ENCODE measurements around the gene TAL1. TPM values are rescaled to one million over a fixed set of nuclear protein-coding genes. Genes with fewer than 3 reads are reported as not detected.

Gene TAL1
- total RNA-seq, 1 donor from 2014 or later = not detected

DNA sequence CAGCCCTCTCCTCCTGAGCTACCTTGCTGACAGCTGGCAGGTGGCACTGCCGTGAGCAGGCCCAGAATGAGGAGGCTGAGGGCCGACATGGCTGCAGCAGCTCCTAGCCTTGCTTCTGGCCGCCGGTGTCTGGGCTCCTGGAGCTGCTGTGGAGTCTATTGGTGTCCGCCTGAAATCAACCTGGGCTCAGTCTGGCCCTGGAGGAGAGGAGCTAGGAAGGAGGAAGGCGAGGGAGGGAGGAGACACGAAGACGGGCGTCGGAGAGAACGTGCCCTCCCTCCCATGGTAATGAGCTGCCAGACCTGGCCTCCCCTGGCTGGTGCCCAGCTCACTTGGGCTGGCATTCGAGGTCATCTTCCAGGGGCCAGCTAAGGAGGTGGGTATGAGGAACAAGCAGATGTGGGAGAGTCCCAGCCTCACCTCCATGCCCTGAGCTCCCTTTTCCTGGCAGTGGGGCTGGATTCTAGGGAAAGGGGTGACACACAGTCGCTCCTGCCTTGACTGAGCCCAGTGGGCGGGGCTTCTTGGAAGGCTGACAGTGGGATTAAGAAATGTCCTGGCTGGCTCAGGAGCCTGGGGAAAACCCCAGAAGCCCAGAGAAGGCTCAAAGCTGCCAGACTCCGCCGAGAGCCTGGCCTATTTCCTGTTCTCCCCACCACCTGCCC lies 42.0 kb downstream of the TAL1 start, which contains the start of gene PDZK1IP1:
Gene PDZK1IP1, minus strand, starts transcription at position 193 of the 665 bp plus-strand sequence. Its CDS starts 104 bp downstream, at position 89.
- intact Hi-C loops (cut with micrococcal nuclease) = loop anchor here (5.0 kb wide), 2 partner anchors 37 to 242 kb away; no protein-coding TSS in a partner anchor

DNA sequence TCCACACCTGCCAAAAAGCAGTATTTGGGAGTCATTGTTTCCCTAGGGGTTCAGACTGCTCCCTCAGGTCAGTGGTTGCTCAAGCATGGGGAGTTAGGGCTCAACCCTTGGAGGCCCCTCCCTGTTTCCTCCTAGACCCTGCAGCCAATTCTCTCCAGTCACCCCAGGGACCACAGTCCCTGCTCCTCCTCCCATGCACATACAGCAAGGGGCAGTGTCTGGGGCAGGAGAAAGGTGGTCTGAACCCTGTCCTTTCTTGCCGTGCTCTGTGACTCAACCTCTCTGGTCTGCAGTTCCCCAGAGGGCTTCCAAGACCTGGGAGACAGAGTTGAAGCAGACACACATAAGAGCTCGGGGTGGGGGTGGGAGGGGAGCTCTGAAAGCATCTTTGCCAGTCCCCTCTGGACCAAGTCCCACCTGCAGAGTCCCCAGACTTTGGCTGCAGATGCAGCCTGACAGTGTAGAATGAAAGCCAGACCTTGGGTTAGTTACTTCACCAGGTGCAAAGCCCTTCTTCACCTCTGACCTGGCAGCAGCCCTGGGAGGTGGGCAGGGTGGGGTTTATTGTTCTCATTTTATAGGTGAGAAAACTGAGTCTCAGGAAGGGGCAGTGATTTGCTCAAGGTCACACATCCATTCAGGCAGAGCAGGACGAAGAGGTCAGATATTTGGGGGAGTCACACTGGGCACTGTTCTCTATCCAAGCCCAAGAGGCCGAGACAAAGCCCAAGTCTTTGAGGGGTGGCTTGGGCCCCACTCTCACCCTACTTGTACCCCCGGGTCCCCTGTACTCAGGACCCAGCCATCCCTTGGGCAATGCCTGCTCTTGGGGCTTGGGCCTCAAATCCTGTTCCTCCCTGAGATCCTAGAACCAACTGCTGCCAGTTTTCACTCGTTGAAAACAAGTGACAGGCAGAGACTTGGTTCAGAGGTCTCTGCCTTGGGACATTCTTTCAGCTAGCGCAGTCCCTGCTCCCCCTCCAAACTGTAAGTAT lies 42.9 kb downstream of the TAL1 start:
- intact Hi-C loops (cut with micrococcal nuclease) = no loop called here

DNA sequence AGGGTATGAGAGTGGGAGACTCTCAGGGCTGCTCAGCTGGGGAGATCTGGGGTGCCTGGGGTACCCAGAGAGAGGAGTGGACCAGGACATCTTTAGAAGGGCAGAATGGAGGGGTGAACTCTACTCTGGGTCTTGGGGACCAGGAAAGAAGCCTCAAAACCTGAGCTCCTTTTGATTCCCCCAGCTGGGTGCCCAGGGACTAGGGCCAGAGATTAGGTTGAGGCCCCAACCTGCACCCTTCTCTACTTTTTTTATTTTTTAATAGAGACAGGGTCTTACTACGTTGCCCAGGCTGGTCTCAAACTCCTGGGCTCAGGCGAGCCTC lies 44.1 kb downstream of the TAL1 start:
- intact Hi-C loops (cut with micrococcal nuclease) = no loop called here

DNA sequence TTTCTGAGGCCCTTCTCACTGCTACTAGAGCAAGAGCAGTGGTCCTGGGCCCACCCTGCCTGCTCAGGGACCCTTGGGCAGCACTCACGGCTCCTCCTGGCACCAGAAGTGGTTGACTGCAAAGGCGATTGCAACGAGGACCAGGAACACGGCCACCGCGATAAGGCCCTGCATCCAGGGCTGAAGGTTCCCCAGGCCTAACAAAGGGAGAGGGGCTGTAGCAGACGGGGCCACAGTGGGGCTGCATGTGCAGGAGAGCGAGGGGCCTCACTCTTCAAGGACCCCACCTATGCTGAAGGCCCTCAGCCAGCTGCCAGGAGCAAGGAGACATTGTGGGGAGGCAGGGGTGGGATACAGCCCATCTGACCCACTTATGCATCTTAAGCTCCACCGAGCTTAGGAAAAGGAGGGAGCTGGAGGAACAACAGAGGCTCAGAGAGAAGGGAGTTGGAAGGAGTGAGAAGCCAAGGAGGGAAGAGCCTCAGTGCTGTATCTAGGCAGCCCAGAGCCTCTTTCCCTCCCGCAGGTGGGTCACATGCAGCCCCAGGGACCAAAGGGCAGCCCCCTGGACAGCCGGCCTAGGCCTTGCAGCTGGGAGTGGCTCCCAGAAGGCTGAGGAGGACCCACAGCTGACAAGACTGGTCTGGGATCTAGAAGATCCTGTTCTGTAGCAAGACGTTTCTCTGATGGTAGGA lies 44.6 kb downstream of the TAL1 start:
- intact Hi-C loops (cut with micrococcal nuclease) = no loop called here

DNA sequence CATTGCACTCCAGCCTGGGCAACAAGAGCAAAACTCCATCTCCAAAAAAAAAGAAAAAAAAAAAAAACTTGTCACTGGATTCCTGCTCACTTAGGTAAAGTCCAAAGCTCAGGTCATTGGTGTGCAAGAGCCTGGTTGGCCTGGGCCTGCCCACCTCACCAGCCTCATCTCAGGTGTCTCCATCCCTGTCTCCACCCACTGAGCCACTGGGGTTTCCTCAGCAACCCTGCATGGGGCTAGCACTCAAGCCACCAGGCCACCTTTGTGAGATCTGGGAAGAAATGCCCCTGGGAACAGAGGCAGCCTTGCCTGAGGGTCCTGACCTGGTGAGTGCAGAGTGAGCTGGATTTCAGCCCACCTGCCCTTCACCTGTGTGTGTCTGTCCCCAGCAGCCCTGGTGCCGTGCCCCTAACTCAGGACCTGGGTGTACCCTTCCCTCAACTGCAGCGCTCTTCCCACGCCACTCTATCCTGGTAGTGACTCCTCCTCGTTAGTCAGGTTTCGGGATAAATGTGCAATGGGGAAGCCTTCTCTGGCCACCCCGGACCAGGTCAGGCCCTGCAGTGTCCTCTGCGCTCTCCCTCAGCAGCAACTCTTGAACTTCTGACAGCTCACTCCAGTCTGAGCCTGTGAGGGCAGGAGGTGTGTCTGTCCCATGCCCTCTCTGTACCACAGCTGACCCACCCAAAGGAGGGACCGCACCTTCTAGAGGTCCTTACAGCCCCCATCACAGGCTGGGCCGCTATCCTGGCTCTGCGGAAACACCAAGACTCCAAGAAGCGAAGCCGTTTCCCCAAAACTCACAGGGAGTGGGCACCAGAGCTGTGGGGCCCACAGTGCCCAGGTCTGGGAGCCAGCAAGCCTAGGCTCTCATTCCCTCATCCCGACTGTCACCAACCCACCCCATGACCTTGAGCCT lies 45.5 kb downstream of the TAL1 start:
- intact Hi-C loops (cut with micrococcal nuclease) = no loop called here

DNA sequence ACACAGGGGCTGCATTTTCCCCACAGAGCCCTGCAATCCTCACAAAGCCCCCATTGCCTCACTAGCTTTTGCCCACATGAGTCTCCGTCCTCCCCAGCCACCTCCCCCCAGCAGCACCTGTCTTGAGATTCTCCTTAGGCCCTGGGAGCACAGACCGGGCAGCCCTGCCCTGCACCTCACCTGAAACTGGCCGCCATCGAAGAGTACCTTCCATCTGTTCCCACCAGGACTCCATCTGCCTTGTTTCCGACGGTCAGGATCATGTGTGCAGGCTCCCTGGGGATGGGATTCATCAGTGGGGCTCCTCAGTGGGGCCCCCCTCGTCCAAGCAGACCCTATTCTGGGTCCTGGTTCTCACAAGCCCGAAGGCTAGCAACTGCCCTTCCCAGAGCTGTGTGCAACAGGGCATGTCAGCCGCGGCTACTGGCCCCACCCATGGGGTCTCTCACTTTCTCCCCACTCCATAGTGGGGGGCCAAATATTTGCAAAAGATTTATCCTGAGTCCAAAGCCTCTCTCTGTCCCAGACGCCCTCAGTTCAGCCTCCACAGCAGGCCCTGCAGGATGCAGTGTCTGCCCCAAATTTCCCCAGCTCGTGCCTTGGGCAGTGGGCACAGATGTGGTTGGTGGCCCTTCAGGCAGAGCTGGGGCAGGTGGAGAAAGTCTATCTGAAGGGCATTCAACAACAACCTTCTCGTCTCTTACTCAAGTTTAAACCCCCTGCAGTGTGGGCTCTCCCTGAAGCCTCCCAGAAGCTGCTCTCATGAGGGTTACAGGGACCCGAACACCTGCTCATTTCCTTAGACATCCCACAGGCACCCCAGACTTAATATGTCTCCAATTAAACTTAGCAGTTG lies 47.0 kb downstream of the TAL1 start:
- intact Hi-C loops (cut with micrococcal nuclease) = no loop called here

DNA sequence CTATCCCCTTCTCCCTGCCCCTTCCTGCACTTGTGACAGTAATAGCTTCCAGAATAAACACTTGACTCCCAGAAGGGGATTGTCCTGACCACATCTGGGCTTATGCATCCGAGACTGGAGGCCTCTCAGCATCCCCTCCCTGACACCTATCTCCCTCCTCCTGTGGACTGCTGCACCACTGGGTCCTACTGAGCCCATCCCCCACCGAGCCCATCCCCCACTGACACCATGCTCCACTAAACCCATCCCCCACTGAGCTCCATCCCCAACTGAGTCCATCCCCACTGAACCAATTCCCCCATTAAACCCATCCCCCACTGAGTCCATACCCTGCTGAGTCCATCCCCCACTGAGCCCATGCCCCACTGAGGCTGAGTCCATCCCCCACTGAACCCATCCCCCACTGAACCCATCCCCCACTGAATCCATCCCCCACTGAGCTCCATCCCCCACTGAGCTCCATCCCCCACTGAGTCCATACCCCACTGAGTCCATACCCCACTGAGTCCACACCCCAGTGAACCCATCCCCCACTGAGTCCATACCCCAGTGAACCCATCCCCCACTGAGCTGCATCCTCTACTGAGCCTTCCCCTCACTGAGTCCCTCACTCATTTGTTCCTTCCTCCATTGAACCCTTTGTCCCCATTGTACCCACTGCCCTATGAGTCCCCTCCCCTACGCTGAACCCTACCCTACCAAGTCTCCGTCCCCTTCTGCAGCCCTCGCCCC lies 47.8 kb downstream of the TAL1 start:
- intact Hi-C loops (cut with micrococcal nuclease) = no loop called here

DNA sequence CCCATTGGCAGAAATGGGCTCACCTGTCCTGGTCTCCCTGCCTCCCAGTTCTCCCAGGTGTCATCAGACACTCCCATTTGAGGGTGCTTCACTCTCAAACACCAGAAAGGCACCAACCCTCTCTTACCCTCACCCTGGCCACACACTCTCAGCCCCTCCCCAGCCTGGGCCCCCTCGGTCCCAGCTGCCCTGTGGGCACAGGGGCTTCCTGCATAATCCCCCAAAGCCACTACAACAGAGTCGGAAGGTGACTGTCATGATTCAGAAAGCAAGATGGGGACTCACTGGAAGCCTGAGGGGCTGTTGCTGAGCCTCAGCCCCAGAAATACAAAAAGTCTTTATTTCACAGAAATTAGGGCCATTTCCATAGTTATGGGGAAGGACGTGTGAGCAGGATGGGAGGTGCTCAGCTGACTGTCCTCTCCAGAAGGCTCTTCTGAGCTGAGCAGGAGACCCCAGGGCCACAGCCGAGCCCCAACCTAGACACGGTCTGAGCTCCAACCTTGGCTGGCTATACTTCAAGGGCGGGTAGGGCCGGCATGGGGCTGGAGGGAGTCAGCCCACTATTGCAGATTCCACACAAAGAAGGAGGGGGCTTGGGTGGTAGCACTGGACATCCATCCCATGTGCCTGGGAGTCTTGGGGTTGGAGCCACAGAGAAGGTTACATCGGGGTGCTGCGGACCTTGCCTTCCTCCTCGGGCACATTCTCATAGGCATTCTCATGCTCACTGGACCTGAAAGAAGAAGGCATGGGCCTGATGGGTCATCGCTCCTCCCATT lies 48.5 kb downstream of the TAL1 start:
- intact Hi-C loops (cut with micrococcal nuclease) = no loop called here

DNA sequence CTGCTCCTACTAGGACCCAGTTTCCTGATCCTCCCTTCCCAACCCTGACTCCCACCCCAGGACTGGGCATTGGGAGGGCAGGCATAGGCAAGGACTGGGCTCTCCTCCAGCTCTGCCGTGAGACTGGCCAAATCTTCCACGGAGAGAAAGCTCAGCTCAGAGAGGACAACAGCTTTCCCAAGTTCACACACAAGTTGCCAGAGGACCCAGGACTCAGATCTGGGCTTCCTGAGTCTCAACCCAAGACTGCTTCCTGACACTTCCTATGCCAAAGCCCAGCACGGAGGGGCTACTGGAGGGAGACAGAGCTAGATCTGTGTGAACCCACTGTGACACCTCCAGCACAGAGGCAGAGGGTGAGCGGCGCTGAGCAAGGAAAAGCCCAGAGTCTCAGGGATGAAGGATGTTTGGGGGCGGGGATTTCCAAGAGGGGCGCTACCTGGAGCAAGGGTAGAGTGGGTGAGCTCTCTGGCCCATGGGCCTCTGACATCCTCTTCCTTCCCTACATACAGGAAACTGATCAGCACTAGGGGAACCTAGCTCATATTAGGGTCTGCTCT lies 49.3 kb downstream of the TAL1 start:
- intact Hi-C loops (cut with micrococcal nuclease) = no loop called here

DNA sequence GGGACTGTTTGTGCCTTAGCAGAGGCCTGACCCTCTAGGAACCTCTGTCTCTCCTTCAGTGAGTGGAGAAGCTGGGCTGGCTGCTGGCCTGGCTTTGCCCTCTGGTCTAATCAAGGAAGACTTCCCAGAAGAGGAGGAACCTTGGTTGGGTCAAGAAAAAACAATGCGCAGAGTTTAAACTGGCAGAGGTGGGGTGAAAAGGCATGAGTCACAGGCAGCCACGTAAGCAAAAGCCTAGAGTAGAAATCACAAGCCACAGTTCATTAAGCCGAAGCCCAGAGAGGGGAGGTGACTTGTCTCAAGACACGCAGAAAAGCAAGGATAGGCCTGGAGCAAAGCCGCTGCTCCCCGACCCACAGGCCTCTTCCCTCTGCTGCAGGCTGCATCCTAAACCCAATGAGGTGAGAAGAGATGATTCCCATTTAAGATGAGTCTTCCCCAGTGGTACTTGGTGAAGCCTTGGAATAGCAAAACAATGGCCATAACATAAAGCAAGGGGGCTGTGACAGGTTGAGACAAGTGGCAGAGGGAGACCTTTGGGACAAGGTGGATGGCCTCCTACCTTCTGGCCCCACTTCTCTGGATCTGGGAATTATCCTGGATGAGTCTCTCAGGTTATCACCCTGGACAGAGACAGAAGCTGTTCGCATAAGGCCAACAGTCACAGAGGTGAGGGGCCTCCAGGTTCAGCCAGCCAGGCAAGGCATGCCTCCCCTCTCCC lies 49.9 kb downstream of the TAL1 start:
- intact Hi-C loops (cut with micrococcal nuclease) = no loop called here

DNA sequence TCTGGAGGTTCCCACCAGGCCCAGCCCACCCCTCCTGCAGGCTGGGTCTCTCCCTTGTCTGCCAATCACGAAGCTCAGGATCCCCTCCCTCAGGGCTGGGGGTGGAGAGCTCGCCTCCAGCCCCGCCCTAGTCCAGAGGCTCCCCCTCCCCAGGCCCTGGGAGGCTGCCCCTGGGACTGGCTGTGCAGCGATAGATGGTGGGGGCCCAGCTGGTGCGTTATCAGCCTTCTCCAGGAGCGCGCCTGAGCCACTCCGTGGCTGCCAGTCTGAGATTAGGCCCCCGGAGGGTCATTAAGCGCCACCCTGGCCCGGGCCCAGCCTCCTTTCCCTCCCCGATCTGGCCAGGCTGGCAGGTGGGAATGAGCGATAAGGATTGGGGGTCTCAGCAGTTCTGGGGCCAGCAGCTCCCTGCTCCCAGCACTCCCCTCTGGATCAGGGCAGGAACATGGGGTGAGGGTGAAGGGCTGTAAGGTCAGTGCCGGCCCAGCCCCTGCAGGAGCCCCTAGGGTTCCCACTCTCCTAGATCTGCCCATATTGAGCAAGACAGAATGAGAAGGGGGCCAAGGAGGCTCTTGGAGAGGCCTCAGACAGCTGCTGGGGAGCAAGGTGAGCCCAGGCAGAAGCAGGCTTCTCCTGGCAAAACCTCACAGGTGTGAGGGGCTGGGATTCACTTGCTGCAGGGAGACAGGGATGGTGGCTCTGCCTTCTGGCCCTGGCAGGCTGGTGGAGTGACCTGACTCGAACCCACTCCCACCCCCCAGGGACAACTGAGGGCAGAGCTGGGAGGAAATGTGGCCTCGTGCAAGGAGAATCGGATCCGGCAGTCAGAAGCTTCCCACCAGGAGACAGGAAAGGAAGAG lies 50.7 kb downstream of the TAL1 start:
- intact Hi-C loops (cut with micrococcal nuclease) = no loop called here

DNA sequence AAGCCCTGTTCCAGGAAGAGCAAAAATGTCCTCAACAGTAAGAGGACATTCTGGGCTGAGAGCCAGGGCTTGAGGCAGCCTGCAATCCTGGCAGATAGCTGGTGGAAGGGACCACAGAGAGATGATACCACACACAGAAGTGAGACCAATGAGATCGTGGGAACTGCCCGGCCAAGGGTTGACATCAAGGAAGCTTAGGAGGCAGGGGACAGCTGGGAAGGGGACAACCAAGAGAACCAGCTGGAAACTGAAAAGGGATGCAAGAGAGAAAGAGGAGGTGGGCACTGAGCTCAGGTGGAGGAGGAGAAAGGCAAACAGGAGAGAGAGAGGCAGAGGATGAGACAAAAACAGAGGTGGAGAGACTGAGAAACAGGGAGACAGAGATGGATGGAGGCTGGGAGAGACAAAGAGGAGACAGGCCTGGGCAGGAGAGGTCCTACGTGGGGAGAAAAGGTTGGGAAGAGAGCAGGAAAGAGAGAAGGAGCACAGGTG lies 51.4 kb downstream of the TAL1 start:
- intact Hi-C loops (cut with micrococcal nuclease) = no loop called here

DNA sequence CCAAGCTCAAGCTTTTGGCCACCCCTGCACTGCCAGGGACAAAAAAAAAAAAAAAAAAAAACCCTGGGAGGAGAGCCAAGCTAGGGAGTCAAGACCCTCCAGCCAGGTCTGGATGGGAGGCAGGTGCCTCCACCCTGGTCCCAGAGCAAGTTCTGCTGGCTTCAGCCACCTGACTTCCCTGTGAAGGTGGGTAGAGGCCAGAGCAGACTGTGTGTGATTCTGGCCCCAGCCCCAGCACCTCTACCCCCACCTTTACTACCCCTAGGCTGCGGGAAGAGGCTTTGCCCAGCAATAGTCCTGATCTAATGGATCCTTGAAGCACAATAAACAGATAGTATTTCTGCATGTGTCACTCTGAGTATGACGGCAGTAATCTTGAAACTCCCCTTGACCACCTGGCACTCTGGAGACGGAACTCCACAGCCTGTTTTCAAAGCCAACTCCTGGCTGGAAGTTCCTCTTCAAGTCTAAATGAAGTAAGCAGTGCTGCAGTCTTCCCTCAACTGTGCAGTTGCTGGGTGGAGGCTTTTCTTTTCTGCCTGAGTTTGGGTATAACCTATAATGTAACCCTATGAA lies 51.9 kb downstream of the TAL1 start:
- intact Hi-C loops (cut with micrococcal nuclease) = loop anchor here (1.0 to 5.0 kb wide), 4 partner anchors 82 to 532 kb away; partner anchors contain the start of gene FOXD2

DNA sequence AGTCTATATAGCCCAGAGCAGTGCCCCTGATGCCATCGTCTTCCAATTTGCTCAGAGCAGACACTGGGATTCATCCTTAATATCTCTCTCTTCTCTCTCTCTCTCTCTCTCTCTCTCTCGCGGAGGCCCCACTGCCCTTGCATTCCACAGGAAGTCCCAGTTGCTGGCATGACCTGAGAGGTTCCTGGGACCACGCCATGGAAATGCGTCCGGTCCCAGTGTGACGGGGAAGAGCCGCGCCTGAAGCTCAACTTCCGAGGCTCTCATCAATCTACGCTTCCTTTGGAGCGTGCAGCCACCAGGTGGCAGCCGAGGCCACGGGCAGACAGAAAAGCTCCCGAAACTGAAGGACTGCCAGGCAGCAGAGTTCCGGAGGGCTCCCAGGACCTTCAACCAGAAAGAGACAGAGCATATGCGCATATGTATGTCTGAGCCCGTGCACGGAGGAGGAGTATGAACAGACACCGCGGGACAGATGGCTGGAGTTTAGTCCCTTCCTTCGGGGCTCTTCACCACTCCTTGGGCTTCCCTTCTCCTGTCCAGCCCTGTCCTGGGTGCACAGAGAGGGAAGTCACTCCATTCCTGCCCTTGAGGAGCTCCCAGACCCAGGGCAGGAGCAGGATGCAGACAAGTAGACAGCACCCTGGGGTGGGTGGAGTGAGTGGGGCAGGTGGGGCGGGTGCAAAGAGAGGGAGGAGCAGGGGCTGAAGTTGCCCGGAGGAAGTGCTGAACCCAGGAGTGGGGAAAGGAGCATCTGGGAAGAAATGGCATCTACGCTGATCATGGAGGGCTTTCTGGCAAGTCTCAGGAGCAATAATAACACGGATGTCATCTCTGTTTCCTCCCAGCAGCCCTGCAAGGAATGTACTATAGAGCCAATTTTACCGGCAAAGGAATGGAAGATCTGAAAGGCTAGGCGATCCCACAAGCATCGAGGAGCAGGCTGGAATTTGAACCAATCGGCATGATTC lies 52.7 kb downstream of the TAL1 start:
- intact Hi-C loops (cut with micrococcal nuclease) = loop anchor here (1.0 to 5.0 kb wide), 4 partner anchors 83 to 533 kb away; partner anchors contain the start of gene FOXD2
